ENCODE measurements around the gene RPTOR. TPM values are rescaled to one million over a fixed set of nuclear protein-coding genes. Genes with fewer than 3 reads are reported as not detected.

Gene RPTOR
- total RNA-seq, 2 experiments from 2014 or later = 48.1 to 87.8 TPM

DNA sequence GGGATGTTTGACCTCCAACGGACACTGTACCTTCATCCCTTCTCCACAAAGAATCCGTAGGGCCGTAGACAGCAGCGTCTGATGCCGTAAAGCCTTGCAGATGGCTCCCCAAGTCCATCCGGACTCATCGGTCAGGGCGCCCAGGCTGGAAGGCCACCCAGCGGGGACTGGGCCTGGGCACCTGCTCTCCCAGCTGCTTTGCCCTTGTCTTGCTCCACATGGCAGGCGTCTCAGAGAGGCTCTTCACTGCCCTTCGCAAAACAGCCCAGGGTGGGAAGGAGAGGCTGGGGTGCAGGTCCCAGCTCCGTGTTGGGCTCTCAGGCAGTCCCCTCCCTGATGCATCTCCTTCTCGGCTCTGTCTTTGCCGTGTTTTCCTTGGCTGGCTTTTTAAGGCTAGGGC, 6.2 kb upstream of the RPTOR start:
- ChIA-PET POLR2A (no interaction called here), CTCF (ENCODE audit: unreplicated experiment) (no interaction called here)
- intact Hi-C loops (cut with micrococcal nuclease; ENCODE audit: unreplicated experiment) = no loop called here
- Histone ChIP-seq H3K79me2 (ENCODE audit: insufficient read depth, low read depth, low read length) (no peaks in the 10 kb centered on the region), H2AFZ (ENCODE audit: low read length) (peak overlapping the region; percentile 88), H3K9me3 (ENCODE audit: low read length) (no peaks in the 10 kb centered on the region), H4K20me1 (ENCODE audit: insufficient read depth, low read length) (no peaks in the 10 kb centered on the region), H3K36me3 (ENCODE audit: insufficient read depth, low read length) (no peaks in the 10 kb centered on the region), H3K4me1 (ENCODE audit: insufficient read depth, low read length, poor library complexity, severe bottlenecking) (peaks cover 14% of the 10 kb centered on the region), H3K9me2 (ENCODE audit: insufficient read depth, low read length) (no peaks in the 10 kb centered on the region), H3K4me3 (ENCODE audit: low read depth, low read length, poor library complexity, severe bottlenecking) (no peak overlapping the region), H3K27ac (ENCODE audit: low read depth, low read length, poor library complexity, severe bottlenecking) (no peak overlapping the region), H3K4me2 (ENCODE audit: low read length) (peak overlapping the region; percentile 61; the same call in 1 of the 2 replicates)
- TF ChIP-seq EZH2phosphoT487 (IDR thresholded peaks at IDR 0.05; ENCODE audit: borderline replicate concordance, low read depth, low read length) (no peak), CTCF (conservative IDR thresholded peaks at IDR 0.05; ENCODE audit: low read length) (no peak)
- no peak for DNase-seq (ENCODE audit: low spot score)
- BruUV-seq (replicated peaks) = no TSS peak

GRCh38 chr17:80539022-80539641, 5.5 kb upstream of the RPTOR start:
- Histone ChIP-seq H3K4me1 (ENCODE audit: insufficient read depth, low read length, poor library complexity, severe bottlenecking) (peaks cover 14% of the 10 kb centered on the region), H3K79me2 (ENCODE audit: insufficient read depth, low read depth, low read length) (no peaks in the 10 kb centered on the region), H4K20me1 (ENCODE audit: insufficient read depth, low read length) (no peaks in the 10 kb centered on the region), H3K4me2 (ENCODE audit: low read length) (peak overlapping the region; percentile 61), H3K4me3 (ENCODE audit: low read depth, low read length, poor library complexity, severe bottlenecking) (peak overlapping the region; percentile 33), H3K27ac (ENCODE audit: low read depth, low read length, poor library complexity, severe bottlenecking) (no peak overlapping the region), H3K36me3 (ENCODE audit: insufficient read depth, low read length) (no peaks in the 10 kb centered on the region), H3K9me2 (ENCODE audit: insufficient read depth, low read length) (no peaks in the 10 kb centered on the region), H3K9me3 (ENCODE audit: low read length) (no peaks in the 10 kb centered on the region), H2AFZ (ENCODE audit: low read length) (peak overlapping the region; percentile 88)
- ChIA-PET POLR2A (interaction anchor here (0.5 to 1.8 kb wide), 3 partner anchors 8 to 440 kb away, joined by 3 read pairs; no protein-coding TSS in a partner anchor), CTCF (ENCODE audit: unreplicated experiment) (no interaction called here)
- no TSS peak for BruUV-seq (replicated peaks)
- peak; percentile 63 for DNase-seq (ENCODE audit: low spot score)
- TF ChIP-seq CTCF (conservative IDR thresholded peaks at IDR 0.05; ENCODE audit: low read length) = peak; percentile 40; the same call in 1 of the 2 replicates
- TF ChIP-seq EZH2phosphoT487 (IDR thresholded peaks at IDR 0.05; ENCODE audit: borderline replicate concordance, low read depth, low read length) = no peak
- intact Hi-C loops (cut with micrococcal nuclease; ENCODE audit: unreplicated experiment) = no loop called here

GRCh38 chr17:80545499-80545826, 825 bp downstream of the RPTOR start:
- TF ChIP-seq EZH2phosphoT487 (IDR thresholded peaks at IDR 0.05; ENCODE audit: borderline replicate concordance, low read depth, low read length) = no peak
- no peak for TF ChIP-seq CTCF (conservative IDR thresholded peaks at IDR 0.05; ENCODE audit: low read length)
- Histone ChIP-seq H4K20me1 (ENCODE audit: insufficient read depth, low read length) (peaks cover 10% of the 10 kb centered on the region), H3K4me3 (ENCODE audit: low read depth, low read length, poor library complexity, severe bottlenecking) (peak overlapping the region; percentile 92), H3K9me3 (ENCODE audit: low read length) (no peaks in the 10 kb centered on the region), H3K9me2 (ENCODE audit: insufficient read depth, low read length) (no peaks in the 10 kb centered on the region), H3K79me2 (ENCODE audit: insufficient read depth, low read depth, low read length) (peaks cover 58% of the 10 kb centered on the region), H3K4me1 (ENCODE audit: insufficient read depth, low read length, poor library complexity, severe bottlenecking) (peaks cover 28% of the 10 kb centered on the region), H2AFZ (ENCODE audit: low read length) (peak overlapping the region; percentile 80; the same call in 1 of the 2 replicates), H3K27ac (ENCODE audit: low read depth, low read length, poor library complexity, severe bottlenecking) (peak overlapping the region; percentile 63), H3K4me2 (ENCODE audit: low read length) (peak overlapping the region; percentile 98), H3K36me3 (ENCODE audit: insufficient read depth, low read length) (peaks cover 18% of the 10 kb centered on the region; the same call in 1 of the 2 replicates)
- CTCF ChIA-PET (ENCODE audit: unreplicated experiment) = interaction anchor here (0.5 kb wide), 1 partner anchor 295 kb away, joined by 3 read pairs; no protein-coding TSS in a partner anchor
- BruUV-seq (replicated peaks) = no TSS peak
- peak; percentile 27 for DNase-seq (ENCODE audit: low spot score)
- POLR2A ChIA-PET = no interaction called here
- intact Hi-C loops (cut with micrococcal nuclease; ENCODE audit: unreplicated experiment) = no loop called here

Measured in OCI-LY7 (cell line).